Measurements from ENCODE around the gene ZC3H6.
"Not testable (repeated sequence)": the region's sequence is repeated elsewhere in the genome, so short reads cannot be mapped to it uniquely, and the experiment has no call there.

ZC3H6 gene

GRCh38 chr2:112259509-112260294 is 15.7 kb upstream of the ZC3H6 start:
- Mint-ChIP-seq H3K4me1 (peaks cover 9% of the 10 kb centered on the region), H3K36me3 (no peaks in the 10 kb centered on the region), H3K27me3 (peaks cover 3% of the 10 kb centered on the region), H3K4me3 (peak overlapping the region; percentile 81), H3K9me3 (peaks cover 2% of the 10 kb centered on the region), H3K27ac (peak overlapping the region; percentile 72)
- DNase-seq (ENCODE audit: low spot score in 2 of 2) (peak; percentile 74 to 77), ATAC-seq (ENCODE audit: low read depth) (peak; percentile 41)

- no peak for ATAC-seq (ENCODE audit: low read depth)
- Mint-ChIP-seq H3K36me3 (no peaks in the 10 kb centered on the region), H3K4me3 (no peak overlapping the region), H3K9me3 (peaks cover 2% of the 10 kb centered on the region), H3K27ac (no peak overlapping the region), H3K4me1 (peaks cover 9% of the 10 kb centered on the region), H3K27me3 (peaks cover 3% of the 10 kb centered on the region)
- no peak for DNase-seq (ENCODE audit: low spot score in 2 of 2)
Measured at GRCh38 chr2:112260295-112260625, 15.1 kb upstream of the ZC3H6 start.

- H3K9me3 Mint-ChIP-seq, result peaks cover 2% of the 10 kb centered on the region
- peaks cover 6% of the 10 kb centered on the region for H3K4me1 Mint-ChIP-seq
- no peak overlapping the region for H3K4me3 Mint-ChIP-seq
- peaks cover 3% of the 10 kb centered on the region for H3K27me3 Mint-ChIP-seq
- ATAC-seq (ENCODE audit: low read depth) (no peak), DNase-seq (ENCODE audit: low spot score in 2 of 2) (no peak)
- H3K36me3 Mint-ChIP-seq, result peaks cover under 1% of the 10 kb centered on the region
- no peak overlapping the region for H3K27ac Mint-ChIP-seq
Measured at GRCh38 chr2:112262876-112263275, 12.5 kb upstream of the ZC3H6 start.

GRCh38 chr2:112268547-112268946 is 6.8 kb upstream of the ZC3H6 start:
- Mint-ChIP-seq H3K27me3 (no peaks in the 10 kb centered on the region), H3K9me3 (peaks cover 7% of the 10 kb centered on the region), H3K4me1 (no peaks in the 10 kb centered on the region), H3K4me3 (no peak overlapping the region), H3K36me3 (peaks cover 7% of the 10 kb centered on the region), H3K27ac (no peak overlapping the region)
- DNase-seq (ENCODE audit: low spot score in 2 of 2) (no peak), ATAC-seq (ENCODE audit: low read depth) (no peak)

GRCh38 chr2:112272669-112273068 is 2.7 kb upstream of the ZC3H6 start:
- no peaks in the 10 kb centered on the region for H3K4me1 Mint-ChIP-seq
- DNase-seq (ENCODE audit: low spot score in 2 of 2) (no peak), ATAC-seq (ENCODE audit: low read depth) (no peak)
- H3K36me3 Mint-ChIP-seq, result peaks cover 7% of the 10 kb centered on the region
- peaks cover 7% of the 10 kb centered on the region for H3K9me3 Mint-ChIP-seq
- no peaks in the 10 kb centered on the region for H3K27me3 Mint-ChIP-seq
- H3K4me3 Mint-ChIP-seq, result no peak overlapping the region
- no peak overlapping the region for H3K27ac Mint-ChIP-seq

- H3K4me1 Mint-ChIP-seq, result no peaks in the 10 kb centered on the region
- DNase-seq (ENCODE audit: low spot score in 2 of 2) (no peak), ATAC-seq (ENCODE audit: low read depth) (no peak)
- H3K4me3 Mint-ChIP-seq, result peak overlapping the region; percentile 18
- peaks cover 3% of the 10 kb centered on the region for H3K9me3 Mint-ChIP-seq
- H3K36me3 Mint-ChIP-seq, result peaks cover 3% of the 10 kb centered on the region
- H3K27me3 Mint-ChIP-seq, result no peaks in the 10 kb centered on the region
- H3K27ac Mint-ChIP-seq, result peak overlapping the region; percentile 28
Measured at GRCh38 chr2:112273349-112273748, 2.0 kb upstream of the ZC3H6 start.

GRCh38 chr2:112275887-112276773 is 733 bp downstream of the ZC3H6 start:
- Mint-ChIP-seq H3K9me3 (no peaks in the 10 kb centered on the region), H3K27me3 (no peaks in the 10 kb centered on the region), H3K4me1 (peaks cover 6% of the 10 kb centered on the region), H3K4me3 (peak overlapping the region; percentile 93), H3K27ac (peak overlapping the region; percentile 99), H3K36me3 (no peaks in the 10 kb centered on the region)
- ATAC-seq (ENCODE audit: low read depth), result peak; percentile 55
- peak; percentile 75 to 82 for DNase-seq (ENCODE audit: low spot score in 2 of 2)

GRCh38 chr2:112276954-112277353 is 1.6 kb downstream of the ZC3H6 start:
- DNase-seq (ENCODE audit: low spot score in 2 of 2), result no peak
- no peak overlapping the region for H3K4me3 Mint-ChIP-seq
- peaks cover 11% of the 10 kb centered on the region for H3K4me1 Mint-ChIP-seq
- H3K27ac Mint-ChIP-seq, result peak overlapping the region; percentile 99
- no peaks in the 10 kb centered on the region for H3K36me3 Mint-ChIP-seq
- H3K9me3 Mint-ChIP-seq, result no peaks in the 10 kb centered on the region
- no peaks in the 10 kb centered on the region for H3K27me3 Mint-ChIP-seq
- no peak for ATAC-seq (ENCODE audit: low read depth)

GRCh38 chr2:112277596-112278220 is 2.3 kb downstream of the ZC3H6 start:
- DNase-seq (ENCODE audit: low spot score in 2 of 2) (no peak), ATAC-seq (ENCODE audit: low read depth) (no peak)
- Mint-ChIP-seq H3K4me3 (no peak overlapping the region), H3K27me3 (no peaks in the 10 kb centered on the region), H3K27ac (no peak overlapping the region), H3K36me3 (no peaks in the 10 kb centered on the region), H3K9me3 (no peaks in the 10 kb centered on the region), H3K4me1 (peaks cover 12% of the 10 kb centered on the region)

GRCh38 chr2:112282066-112282465 is 6.7 kb downstream of the ZC3H6 start:
- H3K27me3 Mint-ChIP-seq; H3K36me3 Mint-ChIP-seq; H3K27ac Mint-ChIP-seq; H3K4me3 Mint-ChIP-seq; H3K9me3 Mint-ChIP-seq; DNase-seq (ENCODE audit: low spot score in 2 of 2); ATAC-seq (ENCODE audit: low read depth): not testable (repeated sequence)
- H3K4me1 Mint-ChIP-seq, result peaks cover 16% of the 10 kb centered on the region

- H3K27ac Mint-ChIP-seq; H3K4me3 Mint-ChIP-seq; ATAC-seq (ENCODE audit: low read depth); H3K9me3 Mint-ChIP-seq; H3K36me3 Mint-ChIP-seq; DNase-seq (ENCODE audit: low spot score in 2 of 2); H3K27me3 Mint-ChIP-seq: not testable (repeated sequence)
- H3K4me1 Mint-ChIP-seq, result peaks cover 16% of the 10 kb centered on the region
Measured at GRCh38 chr2:112283535-112283934, 8.1 kb downstream of the ZC3H6 start.

GRCh38 chr2:112290088-112290487 is 14.7 kb downstream of the ZC3H6 start:
- DNase-seq (ENCODE audit: low spot score in 2 of 2) (no peak), ATAC-seq (ENCODE audit: low read depth) (no peak)
- Mint-ChIP-seq H3K27ac (no peak overlapping the region), H3K4me3 (no peak overlapping the region), H3K27me3 (no peaks in the 10 kb centered on the region), H3K9me3 (no peaks in the 10 kb centered on the region), H3K36me3 (peaks cover 3% of the 10 kb centered on the region), H3K4me1 (peaks cover 2% of the 10 kb centered on the region)

GRCh38 chr2:112290648-112291047 is 15.3 kb downstream of the ZC3H6 start:
- ATAC-seq (ENCODE audit: low read depth) (no peak), DNase-seq (ENCODE audit: low spot score in 2 of 2) (no peak)
- peaks cover 3% of the 10 kb centered on the region for H3K36me3 Mint-ChIP-seq
- no peak overlapping the region for H3K4me3 Mint-ChIP-seq
- H3K27ac Mint-ChIP-seq, result no peak overlapping the region
- no peaks in the 10 kb centered on the region for H3K27me3 Mint-ChIP-seq
- H3K9me3 Mint-ChIP-seq, result no peaks in the 10 kb centered on the region
- peaks cover 2% of the 10 kb centered on the region for H3K4me1 Mint-ChIP-seq

All from memory B cell (primary cell).